H7 (cell line): ENCODE measurements around the gene CAPN5. TPM values are rescaled to one million over a fixed set of nuclear protein-coding genes. Genes with fewer than 3 reads are reported as not detected.

ENCODE experiments used
- DNase-seq: peaks from one replicate; pipeline ENCODE4 v3.0.0; 2012
- H3K27me3 ChIP-seq: 2 replicates; pipeline ENCODE4 v1.6.0; 2011; ENCODE audit warnings: mild to moderate bottlenecking, low read length; ENCODE audit not compliant: control insufficient read depth, insufficient read depth
- H3K36me3 ChIP-seq: replicated peaks from 2 replicates; pipeline ENCODE4 v1.5.1; 2011; ENCODE audit warnings: low read length; ENCODE audit not compliant: control insufficient read depth, insufficient read depth
- H3K4me3 ChIP-seq: 2 replicates; pipeline ENCODE4 v1.5.1; 2011; ENCODE audit warnings: low read depth, mild to moderate bottlenecking, control low read depth, low read length, moderate library complexity; ENCODE audit not compliant: insufficient read depth
- total RNA-seq: library from RNA; depleted of rRNA; stranded (reverse); fragments of >200 nt; shearing (Covaris generic); gene quantifications from 2 replicates; pipeline ENCODE4 v1.2.3, GENCODE V29; 2014

CAPN5 gene
- total RNA-seq, 1 experiment from 2014 or later: 16.3 TPM

GRCh38 chr11:77064648-77065217 lies 2.0 kb upstream of the CAPN5 start:
- no peak for DNase-seq
- peaks cover 4% of the 10 kb centered on the region; the same call in 1 of the 2 replicates for H3K27me3 ChIP-seq

GRCh38 chr11:77065878-77066228 lies 918 bp upstream of the CAPN5 start:
- Histone ChIP-seq H3K27me3 (peaks cover 4% of the 10 kb centered on the region; the same call in 1 of the 2 replicates), H3K4me3 (peak overlapping the region; percentile 61), H3K36me3 (no peaks in the 10 kb centered on the region)
- no peak for DNase-seq

More at GRCh38 chr11:77064648-77065217, 2.0 kb upstream of the CAPN5 start:
- no peaks in the 10 kb centered on the region for H3K36me3 ChIP-seq
- no peak overlapping the region for H3K4me3 ChIP-seq

DNA sequence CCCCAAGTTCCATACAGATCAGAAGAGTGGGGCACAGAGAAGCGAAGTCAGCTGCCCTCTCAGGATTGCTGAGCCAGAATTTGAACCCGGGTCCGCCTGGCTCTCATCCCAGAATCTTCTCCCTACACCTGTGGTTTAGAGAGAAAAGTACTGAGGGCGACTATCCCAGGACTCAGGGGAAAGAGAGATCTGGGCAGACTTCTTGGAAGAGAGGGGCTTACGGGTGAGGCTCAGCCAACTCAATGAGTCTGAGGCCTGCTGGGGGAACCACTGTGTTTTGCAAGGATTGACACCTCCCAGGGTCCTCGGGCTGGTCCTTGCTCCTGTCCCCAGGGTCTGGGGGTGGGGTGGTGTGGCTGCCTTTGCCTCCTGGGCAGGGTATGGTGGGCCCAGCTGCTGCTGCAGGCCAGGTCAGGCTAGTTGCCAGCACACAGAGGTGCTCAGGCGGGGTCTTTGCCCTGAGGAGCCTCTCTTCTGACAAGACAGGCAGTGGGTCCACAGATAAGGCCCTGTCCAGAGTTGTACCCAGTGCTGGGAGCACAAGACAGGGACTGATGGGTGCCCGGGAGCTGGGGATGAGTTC lies 1.2 kb downstream of the CAPN5 start:
- Histone ChIP-seq H3K27me3 (peaks cover 4% of the 10 kb centered on the region; the same call in 1 of the 2 replicates), H3K4me3 (peak overlapping the region; percentile 58), H3K36me3 (no peaks in the 10 kb centered on the region)
- DNase-seq: peak; percentile 44

DNA sequence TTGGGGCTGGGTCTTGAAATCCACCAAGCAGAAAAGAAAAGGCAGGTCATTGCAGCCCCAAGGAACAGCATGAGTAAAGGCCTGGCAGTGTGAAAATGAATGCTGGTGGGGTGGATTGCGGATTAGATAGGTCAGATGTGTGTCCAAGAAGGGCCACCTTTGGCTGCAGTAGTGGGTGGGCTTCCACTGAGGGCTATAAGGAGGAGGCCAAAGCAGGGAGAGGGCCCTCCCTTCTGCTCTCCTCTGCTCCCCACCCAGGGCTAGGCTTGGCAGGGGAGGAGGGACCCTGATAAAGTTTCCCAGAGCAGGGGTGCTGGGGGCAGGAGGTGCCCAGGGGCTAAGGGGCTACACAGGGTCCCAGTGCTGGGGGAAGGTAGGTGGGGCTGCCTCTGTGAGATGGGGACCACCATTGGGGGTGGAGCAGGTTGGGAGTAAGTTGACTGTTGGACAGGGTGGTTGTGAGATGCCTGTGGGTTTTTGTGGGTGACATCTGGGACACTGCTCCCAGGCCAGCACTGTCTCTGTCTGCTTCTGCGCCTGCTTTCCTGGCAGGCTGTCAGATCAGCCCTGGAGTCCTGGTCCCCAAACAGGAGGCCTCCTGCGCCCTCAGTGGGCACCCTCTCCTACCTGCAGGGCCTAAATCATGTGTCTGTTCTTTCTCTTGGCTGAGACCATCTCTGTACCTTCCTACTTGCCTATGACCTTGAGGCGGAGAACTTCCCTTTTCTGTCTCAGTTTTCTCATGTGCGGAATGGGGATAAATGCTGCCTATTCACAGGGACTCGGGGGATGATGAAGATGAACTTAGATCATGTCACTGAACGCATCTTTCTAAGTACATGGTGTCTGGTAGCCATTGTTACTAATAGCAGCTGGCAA lies 1.9 kb downstream of the CAPN5 start:
- H3K27me3 ChIP-seq: peaks cover 4% of the 10 kb centered on the region; the same call in 1 of the 2 replicates
- H3K36me3 ChIP-seq: no peaks in the 10 kb centered on the region
- peak; percentile 28 for DNase-seq
- no peak overlapping the region for H3K4me3 ChIP-seq

DNA sequence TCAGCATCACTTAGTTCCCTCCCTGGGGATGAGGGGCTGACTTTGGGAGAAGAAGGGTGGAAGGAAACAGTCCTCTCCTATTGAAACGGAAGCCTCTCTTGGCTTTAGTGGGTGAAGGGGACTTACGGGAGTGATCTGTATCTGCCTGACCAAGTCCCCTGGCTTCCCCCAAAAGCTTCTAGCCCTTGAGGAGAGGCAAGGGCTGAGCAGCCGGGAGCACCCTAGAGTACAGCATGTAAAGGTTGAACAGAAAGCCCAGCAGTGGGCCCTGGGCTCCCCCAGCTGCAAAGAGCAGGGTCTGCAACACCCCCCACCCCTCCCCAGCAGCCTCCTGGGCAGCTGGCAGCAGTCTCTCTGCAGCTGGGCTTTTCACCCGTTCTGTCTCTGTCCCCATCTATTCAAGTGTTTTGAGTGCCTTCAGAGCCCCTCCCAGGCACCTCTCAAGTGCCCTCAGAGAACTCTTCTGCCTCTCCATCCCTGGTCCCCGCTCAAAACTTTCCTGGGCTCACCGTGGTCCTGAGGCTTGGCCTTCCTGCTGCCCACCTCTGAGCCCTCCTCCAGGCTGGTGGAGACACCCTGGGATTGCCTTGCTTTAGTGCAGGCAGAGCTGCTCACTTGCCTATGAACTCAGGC lies 2.7 kb downstream of the CAPN5 start:
- Histone ChIP-seq H3K27me3 (peaks cover 4% of the 10 kb centered on the region; the same call in 1 of the 2 replicates), H3K4me3 (no peak overlapping the region), H3K36me3 (no peaks in the 10 kb centered on the region)
- peak; percentile 47 for DNase-seq

DNA sequence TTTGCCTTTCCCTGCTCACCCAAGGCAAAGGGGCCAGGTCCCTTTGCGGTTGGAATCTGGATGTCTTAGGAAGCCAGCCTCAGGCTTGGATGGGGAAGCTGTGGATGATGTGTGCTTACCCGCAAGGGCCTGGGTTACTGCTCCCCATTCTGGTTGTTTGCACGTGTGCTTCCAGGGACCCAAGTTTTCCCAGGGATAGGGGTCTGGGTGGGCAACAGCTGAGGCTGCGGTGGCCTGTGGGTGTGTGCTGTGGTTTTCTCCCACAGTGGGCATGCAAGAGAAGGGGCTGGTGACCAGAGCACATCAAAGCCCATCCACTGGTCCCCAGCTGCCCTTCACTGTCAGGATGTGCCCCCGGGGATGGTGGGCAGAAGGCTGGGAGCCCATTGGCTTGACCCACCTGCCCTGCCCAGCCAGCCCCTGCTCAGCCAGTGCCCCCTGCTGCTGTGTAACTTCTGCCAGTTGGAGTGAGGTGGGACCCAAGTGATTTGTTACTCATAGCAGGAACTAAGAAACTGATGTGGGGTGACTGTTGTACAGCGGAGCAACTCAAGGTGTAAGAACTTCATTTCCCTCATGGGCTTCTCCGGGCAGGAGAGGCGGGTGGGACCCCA lies 3.3 kb downstream of the CAPN5 start:
- no peak overlapping the region for H3K4me3 ChIP-seq

GRCh38 chr11:77071077-77071476 lies 4.3 kb downstream of the CAPN5 start:
- no peak for DNase-seq
- Histone ChIP-seq H3K27me3 (no peaks in the 10 kb centered on the region), H3K36me3 (no peaks in the 10 kb centered on the region), H3K4me3 (no peak overlapping the region)

More for the DNA sequence above, 3.3 kb downstream of the CAPN5 start:
- peaks cover 4% of the 10 kb centered on the region; the same call in 1 of the 2 replicates for H3K27me3 ChIP-seq
- H3K36me3 ChIP-seq: no peaks in the 10 kb centered on the region
- DNase-seq: peak; percentile 33

DNA sequence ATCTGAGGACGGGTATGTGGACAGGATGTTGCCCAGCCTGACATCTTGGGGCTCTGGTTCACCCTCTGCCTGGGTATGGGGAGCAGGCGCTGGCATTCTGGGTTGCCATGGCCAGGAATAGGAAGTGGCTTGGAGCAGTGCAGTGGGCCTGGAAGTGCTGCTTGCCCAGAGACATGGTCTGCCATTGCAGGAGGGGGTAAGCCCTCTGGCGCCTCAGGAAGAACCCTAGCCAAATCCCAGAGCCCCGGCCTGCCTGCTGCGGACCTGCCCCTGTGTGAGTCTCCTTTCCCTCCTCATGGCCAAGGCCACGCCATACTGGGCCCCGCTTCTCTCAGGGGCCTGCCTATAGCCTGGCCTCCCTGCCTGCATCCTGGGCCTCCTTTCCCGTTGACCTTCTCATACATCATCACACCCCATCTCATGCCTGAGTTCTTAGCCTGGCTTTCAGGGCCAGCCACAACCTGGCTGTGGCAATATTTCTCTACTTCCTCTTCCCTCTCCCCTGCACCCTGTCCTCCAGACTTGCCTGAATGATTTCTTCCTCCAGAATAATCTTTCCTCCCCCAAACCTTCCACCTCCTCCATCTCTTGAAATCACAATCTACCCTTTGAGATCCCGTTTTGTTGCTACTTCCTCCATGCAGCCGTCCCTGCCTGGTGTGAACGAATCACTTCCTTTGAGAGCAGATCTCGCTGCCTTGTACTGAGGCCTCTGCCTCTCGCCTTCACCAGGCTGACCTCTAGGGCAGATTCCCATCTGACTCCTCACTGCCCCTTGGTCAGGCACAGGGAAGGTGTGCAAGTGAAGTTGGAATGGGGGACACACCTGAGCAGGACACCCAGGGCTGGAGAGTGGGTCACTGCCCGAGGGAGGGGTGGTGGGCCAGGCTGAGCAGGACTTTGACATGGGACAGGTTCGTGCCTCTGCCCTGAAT lies 5.2 kb downstream of the CAPN5 start:
- peak; percentile 41 for DNase-seq
- Histone ChIP-seq H3K4me3 (no peak overlapping the region), H3K27me3 (no peaks in the 10 kb centered on the region), H3K36me3 (no peaks in the 10 kb centered on the region)

DNA sequence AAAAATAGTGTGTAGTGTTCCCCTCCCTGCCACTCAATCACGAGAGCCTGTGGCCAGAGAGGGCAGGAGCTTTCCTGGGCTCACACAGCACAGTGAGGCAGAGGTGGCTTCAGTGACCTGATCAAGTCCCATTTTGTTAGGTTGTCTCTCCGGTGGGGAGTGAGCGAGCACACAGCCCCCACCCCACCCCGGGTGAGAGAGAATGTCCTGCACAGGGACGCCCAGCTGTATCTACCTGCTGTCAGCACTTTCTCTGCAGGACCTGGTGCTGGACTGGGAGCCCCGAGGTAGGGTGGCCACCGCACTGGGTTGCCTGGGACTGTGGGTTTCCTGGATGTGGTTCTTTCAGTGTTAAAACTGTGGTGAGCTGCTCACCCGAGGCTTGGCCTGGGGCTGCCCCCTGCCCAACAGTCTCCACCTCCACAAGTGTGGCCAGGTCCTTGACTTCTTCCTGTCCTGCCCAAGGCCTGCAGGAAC lies 6.1 kb downstream of the CAPN5 start:
- peak; percentile 38 for DNase-seq
- Histone ChIP-seq H3K36me3 (no peaks in the 10 kb centered on the region), H3K4me3 (no peak overlapping the region), H3K27me3 (no peaks in the 10 kb centered on the region)

DNA sequence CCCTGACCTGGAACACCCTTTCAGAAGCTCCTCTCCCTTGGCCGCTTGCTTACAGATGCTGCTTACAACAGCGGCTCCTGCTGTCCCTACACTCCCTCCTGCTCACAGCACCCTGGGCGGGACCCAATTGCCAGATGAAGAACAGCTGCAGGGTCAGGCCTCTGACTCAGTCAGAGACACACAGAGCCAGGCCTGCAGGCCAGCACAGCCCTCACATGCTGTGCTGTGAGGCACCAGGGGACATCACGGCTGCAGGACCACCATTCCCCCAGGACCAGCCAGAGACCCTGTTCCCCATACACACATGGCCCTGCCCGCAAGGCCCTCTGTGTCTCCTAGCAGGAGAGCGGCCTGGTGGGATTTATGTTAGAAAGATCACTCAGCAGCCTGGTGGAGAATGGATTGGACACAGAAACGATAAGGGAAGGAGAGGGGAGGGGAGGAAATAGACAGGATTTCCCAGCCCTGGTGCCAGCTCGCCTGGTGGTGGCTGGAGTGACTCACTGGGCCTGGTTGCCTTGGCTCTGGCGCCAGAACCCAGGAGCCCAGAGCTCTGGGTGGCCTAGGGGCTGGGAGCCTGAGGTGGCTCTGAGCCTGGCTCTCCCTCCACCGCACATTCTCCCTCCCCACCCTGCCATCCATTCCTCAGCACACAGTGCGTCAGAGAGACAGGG lies 6.7 kb downstream of the CAPN5 start:
- Histone ChIP-seq H3K36me3 (no peaks in the 10 kb centered on the region), H3K27me3 (no peaks in the 10 kb centered on the region), H3K4me3 (no peak overlapping the region)
- peak; percentile 41 for DNase-seq

GRCh38 chr11:77074205-77074604 lies 7.4 kb downstream of the CAPN5 start:
- DNase-seq: peak; percentile 53
- Histone ChIP-seq H3K36me3 (no peaks in the 10 kb centered on the region), H3K4me3 (no peak overlapping the region), H3K27me3 (no peaks in the 10 kb centered on the region)

GRCh38 chr11:77074626-77075221 lies 8.0 kb downstream of the CAPN5 start:
- no peak overlapping the region for H3K4me3 ChIP-seq
- DNase-seq: peak; percentile 28
- H3K36me3 ChIP-seq: no peaks in the 10 kb centered on the region
- no peaks in the 10 kb centered on the region for H3K27me3 ChIP-seq
